K562 (cell line): ENCODE data around the gene GMPR. TPM values are rescaled to one million over a fixed set of nuclear protein-coding genes. Genes with fewer than 3 reads are reported as not detected.

ENCODE experiments used
- ATAC-seq: fragments of 200-7000 bp; cut with Tn5 transposase; 3 replicates; pipeline ENCODE4 v1.9.1; 2020; ENCODE audit warnings: moderate library complexity
- BruUV-seq: library from RNA; stranded (reverse); fragments of 400-500 nt; replicated peaks from 2 replicates; lab custom pipeline; 2021; lab: Mats Ljungman, UMichigan
- CTCF ChIA-PET: fragments of 300-600 bp; formaldehyde crosslinking; extraction: SDS; loops from one replicate; lab custom pipeline; 2021; ENCODE audit warnings: low intra/inter-chr PET ratio; lab: Yijun Ruan, JAX
- POLR2A ChIA-PET: fragments of 300-600, 350-650 bp; sonication (Branson Sonifier 250); formaldehyde crosslinking; extraction: SDS; loops from one replicate; lab custom pipeline; 2021; ENCODE audit warnings: antibody characterized with exemption, inconsistent platforms; lab: Yijun Ruan, JAX
- DNase-seq, 4 experiments: peaks; one replicate each; pipeline versions ENCODE4 v3.0.0 to v3.0.0-alpha.2; 2011 to 2018; ENCODE audit warnings: low spot score in 3 of 4, mixed read lengths in 3 of 4; ENCODE audit errors: extremely low read depth in 1 of 4
- FAIRE-seq: peaks from 2 replicates; lab custom pipeline; 2011; peaks lifted over from hg19 to GRCh38; lab: Jason Lieb, UNC
- H2AFZ ChIP-seq: 2 replicates; pipeline ENCODE4 v1.6.0; 2011; ENCODE audit warnings: low read depth, low read length, control low read depth, inconsistent platforms
- H3K27ac ChIP-seq: fragments of 200-600 bp; 3 replicates; pipeline ENCODE4 v1.8.0; 2011; ENCODE audit warnings: low read depth, mild to moderate bottlenecking, control low read depth, inconsistent platforms, low read length, moderate library complexity, mixed read lengths; ENCODE audit errors: extremely low read depth
- H3K27me3 ChIP-seq, 2 experiments: fragments of 300-600 bp in 1 of 2; 2 replicates in 1 of 2; 3 replicates in 1 of 2; pipeline versions ENCODE4 v1.6.0 to v1.8.0; 2011; ENCODE audit warnings: inconsistent platforms in 2 of 2, low read length in 2 of 2, mild to moderate bottlenecking in 1 of 2, mixed read lengths in 1 of 2, moderate library complexity in 1 of 2; ENCODE audit not compliant: control insufficient read depth in 2 of 2, insufficient read depth in 2 of 2
- H3K36me3 ChIP-seq: fragments of 300-600 bp; 3 replicates; pipeline ENCODE4 v1.8.0; 2011; ENCODE audit warnings: mild to moderate bottlenecking, low read length, inconsistent platforms; ENCODE audit not compliant: control insufficient read depth, insufficient read depth
- H3K4me1 ChIP-seq, 2 experiments: fragments of 200-600 bp in 1 of 2; replicated peaks in 1 of 2; 2 replicates in 1 of 2; 3 replicates in 1 of 2; pipeline versions ENCODE4 v1.5.1 to v1.8.0; 2011; ENCODE audit warnings: inconsistent platforms in 2 of 2, low read length in 2 of 2, mild to moderate bottlenecking in 1 of 2, mixed read lengths in 1 of 2, moderate library complexity in 1 of 2; ENCODE audit not compliant: control insufficient read depth in 2 of 2, insufficient read depth in 2 of 2
- H3K4me2 ChIP-seq: 2 replicates; pipeline ENCODE4 v1.6.1; 2011; ENCODE audit warnings: low read length, control low read depth, inconsistent platforms, mixed read lengths; ENCODE audit not compliant: insufficient read depth
- H3K4me3 ChIP-seq: fragments of 200-600 bp; sonication (generic), shearing (Covaris generic); 2 replicates; pipeline ENCODE4 v1.5.1; 2016; ENCODE audit warnings: control low read depth, inconsistent platforms
- H3K79me2 ChIP-seq: fragments of 200-600 bp; 3 replicates; pipeline ENCODE4 v1.8.0; 2011; ENCODE audit warnings: low read length, inconsistent platforms; ENCODE audit not compliant: control insufficient read depth, insufficient read depth
- H3K9ac ChIP-seq, 2 experiments: 2 replicates each; pipeline versions ENCODE4 v1.6.0 to v1.6.1; 2011; ENCODE audit warnings: low read depth in 2 of 2, low read length in 2 of 2, control low read depth in 1 of 2, inconsistent platforms in 1 of 2, mild to moderate bottlenecking in 1 of 2, mixed read lengths in 1 of 2; ENCODE audit not compliant: insufficient read depth in 1 of 2
- H3K9me1 ChIP-seq: one replicate; pipeline ENCODE4 v1.6.0; 2011; ENCODE audit warnings: inconsistent platforms, mild to moderate bottlenecking, low read length, moderate library complexity; ENCODE audit not compliant: control insufficient read depth, insufficient read depth
- H3K9me3 ChIP-seq: replicated peaks from 2 replicates; pipeline ENCODE4 v1.5.1; 2011; ENCODE audit warnings: low read depth, low read length, inconsistent platforms; ENCODE audit not compliant: control insufficient read depth, insufficient read depth
- H4K20me1 ChIP-seq: replicated peaks from 2 replicates; pipeline ENCODE4 v1.6.1; 2011; ENCODE audit warnings: low read length, inconsistent platforms, mixed read lengths; ENCODE audit not compliant: control insufficient read depth, insufficient read depth
- ARHGAP35 ChIP-seq: fragments of 450-650 bp; IDR thresholded peaks from 2 replicates; pipeline ENCODE4 v1.6.1; 2018; ENCODE audit not compliant: partially characterized antibody
- GTF2F1 ChIP-seq: IDR thresholded peaks from 2 replicates; pipeline ENCODE4 v1.6.1; 2011; ENCODE audit warnings: low read depth, low read length, improper control_type of control experiment
- PHB2 ChIP-seq: fragments of 450-650 bp; IDR thresholded peaks from 2 replicates; pipeline ENCODE4 v1.6.1; 2017; ENCODE audit warnings: low read depth
- SIN3A ChIP-seq, 2 experiments: fragments of 150-350 bp in 1 of 2; IDR thresholded peaks; 2 replicates each; pipeline ENCODE4 v1.6.1; 2011 to 2016; ENCODE audit warnings: borderline replicate concordance in 2 of 2, low read depth in 2 of 2, low read length in 2 of 2, mild to moderate bottlenecking in 2 of 2, moderate library complexity in 2 of 2; ENCODE audit not compliant: control insufficient read depth in 1 of 2
- ZNF79 ChIP-seq: fragments of 250-450 bp; sonication (Bioruptor Pico); IDR thresholded peaks from 2 replicates; pipeline ENCODE4 v1.4.0; 2020; ENCODE audit warnings: low read depth, mild to moderate bottlenecking, moderate library complexity
- WGBS: fragments of 100-300 bp; shearing (Covaris generic); methylation state at CpG from one replicate; pipeline ENCODE4 v1.1.6; 2016; ENCODE audit warnings: low coverage, mixed read lengths; ENCODE audit not compliant: insufficient coverage; ENCODE audit errors: missing lambda C conversion rate; 5-methylcytosine and 5-hydroxymethylcytosine counted together
- in situ Hi-C: fragments of 300-500 bp; cut with MboI; formaldehyde crosslinking; loops from 4 replicates; pipeline ENCODE4 v1.15.0; 2018; ENCODE audit warnings: inconsistent platforms, mixed read lengths
- intact Hi-C: fragments of 100-400 bp; cut with micrococcal nuclease; formaldehyde crosslinking; loops from 2 replicates; pipeline ENCODE4 v1.14.2; 2022
- polyA plus RNA-seq, 8 experiments: library from polyadenylated mRNA; depleted of rRNA in 4 of 8; stranded (reverse) in 5 of 8; unstranded in 3 of 8; fragments of >200 nt; fragmentation: Nextera tagmentation in 2 of 8; fragmentation: Illumina TruSeq in 1 of 8; extraction: Ambion mirVana in 2 of 8; extraction: Trizol in 1 of 8; gene quantifications; 2 replicates each; pipeline versions ENCODE4 v1.2.1 to v1.2.3, GENCODE V29; 2011 to 2014; ENCODE audit warnings: inconsistent platforms in 1 of 8, missing spikeins in 1 of 8
- total RNA-seq, 7 experiments: library from RNA; depleted of rRNA in 6 of 7; stranded (reverse); fragments of >200 nt in 6 of 7; fragmentation: Illumina TruSeq in 2 of 7; extraction: Trizol in 2 of 7; gene quantifications; 2 replicates each; pipeline versions ENCODE4 v1.2.1 to v1.2.3, GENCODE V29; 2011 to 2021; ENCODE audit warnings: low replicate concordance in 1 of 7
- TF ChIP-seq, protein P1 (sequence below), 3 experiments: fragments of 200-800 bp in 1 of 3; sonication (Bioruptor generic) in 1 of 3; sonication (generic) in 1 of 3; formaldehyde crosslinking in 1 of 3; IDR thresholded peaks; 2 replicates each; pipeline versions ENCODE4 v1.6.1 to v1.8.0; 2016 to 2022; ENCODE audit warnings: mild to moderate bottlenecking in 2 of 3, missing compliant biosample characterization in 2 of 3, missing genetic modification characterization in 2 of 3, missing genetic modification reagents in 1 of 3

GMPR gene
- total and polyA plus RNA-seq, 9 of the 15 experiments (the other 6 are each of a cell fraction or from before 2014, with no cell fraction given), result 34.6 to 83.7 (median 49.8) TPM

DNA sequence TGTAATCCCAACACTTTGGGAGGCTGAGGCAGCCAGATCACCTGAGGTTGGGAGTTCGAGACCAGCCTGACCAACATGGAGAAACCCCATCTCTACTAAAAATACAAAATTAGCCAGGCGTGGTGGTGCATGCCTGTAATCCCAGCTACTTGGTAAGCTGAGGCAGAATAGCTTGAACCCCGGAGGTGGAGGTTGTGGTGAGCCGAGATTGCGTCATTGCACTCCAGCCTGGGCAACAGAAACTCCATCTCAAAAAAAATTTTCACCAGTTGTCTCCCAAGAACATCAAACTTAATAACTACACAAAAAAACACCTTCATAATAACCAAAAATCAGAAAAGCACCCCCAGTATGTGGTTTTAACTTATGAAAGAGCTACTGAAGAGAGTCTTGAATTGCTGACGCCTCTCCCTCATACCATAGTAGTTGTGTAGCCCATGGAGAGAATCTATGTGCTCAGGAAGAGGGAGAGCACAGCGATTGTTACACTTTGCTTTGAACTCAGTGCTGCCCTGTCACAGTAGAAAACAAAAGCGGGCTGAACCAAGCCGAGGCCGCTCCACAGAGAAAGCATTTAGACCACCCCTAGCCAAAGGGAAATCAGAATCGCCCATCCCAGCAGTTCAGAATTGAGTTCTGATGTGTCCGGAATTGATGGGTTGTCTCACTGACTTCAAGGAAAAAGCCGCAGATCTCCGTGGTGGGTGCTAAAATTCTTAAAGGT, 42.0 kb upstream of the GMPR start (continued):
- TF ChIP-seq ARHGAP35 (no peak), ZNF79 (CRISPR knock-in tag) (no peak), GTF2F1 (no peak), SIN3A (IDR thresholded peaks at IDR 0.05; ENCODE audit: borderline replicate concordance in 2 of 2, control insufficient read depth in 1 of 2, low read depth in 2 of 2, low read length in 2 of 2) (no peak)

DNA sequence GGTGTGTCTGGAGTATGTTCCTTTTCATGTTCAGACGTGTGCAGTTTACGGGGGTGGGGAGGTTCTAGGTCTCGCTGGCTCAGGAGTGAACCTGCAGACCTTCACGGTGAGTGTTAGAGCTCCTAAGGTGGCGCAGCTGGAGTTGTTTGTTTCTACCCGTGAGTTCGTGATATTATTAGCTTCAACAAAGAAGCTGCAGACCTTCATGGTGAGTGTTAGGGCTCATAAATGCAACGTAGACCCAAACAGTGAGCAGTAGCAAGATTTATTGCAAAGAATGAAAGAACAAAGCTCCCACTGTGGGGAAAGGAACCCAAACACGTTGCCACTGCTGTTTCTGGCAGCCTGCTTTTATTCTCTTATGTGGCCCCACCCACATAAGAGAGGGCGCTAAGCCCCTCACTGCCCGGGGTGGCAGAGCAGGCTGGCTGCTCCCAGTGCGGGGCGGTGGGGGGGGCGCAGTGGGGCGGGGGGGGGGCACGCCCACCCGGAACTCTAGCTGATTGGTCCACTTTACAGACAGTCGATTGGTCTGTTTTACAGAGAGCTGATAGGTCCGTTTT, 41.3 kb upstream of the GMPR start:
- Histone ChIP-seq H3K36me3 (no peaks in the 10 kb centered on the region), H3K9me1 (no peaks in the 10 kb centered on the region), H3K79me2 (no peaks in the 10 kb centered on the region), H3K27me3 (no peaks in the 10 kb centered on the region; a peak in 1 of 5 replicates), H3K9ac (no peak overlapping the region), H3K4me2 (no peak overlapping the region), H2AFZ (peak overlapping the region; percentile 69), H3K27ac (no peak overlapping the region), H3K4me1 (no peaks in the 10 kb centered on the region; a peak in 3 of 5 replicates), H3K4me3 (no peak overlapping the region), H3K9me3 (no peaks in the 10 kb centered on the region), H4K20me1 (no peaks in the 10 kb centered on the region)
- POLR2A ChIA-PET, result interaction anchor here (1.1 to 2.5 kb wide), 3 partner anchors 10 to 66 kb away, joined by 3 to 8 read pairs (median 4); no protein-coding TSS in a partner anchor
- CTCF ChIA-PET, result no interaction called here
- DNase-seq, result no peak
- in situ Hi-C loops, result no loop called here
- no TSS peak for BruUV-seq
- WGBS, result 72% methylated on average over 14 of the region's 19 CpGs
- intact Hi-C loops, result no loop called here
- TF ChIP-seq, protein P1, sequence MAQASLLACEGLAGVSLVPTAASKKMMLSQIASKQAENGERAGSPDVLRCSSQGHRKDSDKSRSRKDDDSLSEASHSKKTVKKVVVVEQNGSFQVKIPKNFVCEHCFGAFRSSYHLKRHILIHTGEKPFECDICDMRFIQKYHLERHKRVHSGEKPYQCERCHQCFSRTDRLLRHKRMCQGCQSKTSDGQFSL (CRISPR knock-in tag; IDR thresholded peaks at IDR 0.05), result no peak
- TF ChIP-seq, protein P1 (tag; IDR thresholded peaks at IDR 0.05), result peak in 1 of 2 experiments; percentile 40; a peak in 1 of 4 replicates
- TF ChIP-seq PHB2, result no peak
- no peak for FAIRE-seq
- ATAC-seq, result no peak
